WTC11 (cell line): ENCODE measurements around the gene MARCHF10. TPM values are rescaled to one million over a fixed set of nuclear protein-coding genes. Genes with fewer than 3 reads are reported as not detected.

ENCODE experiments used
- ATAC-seq: fragments of 200-7000 bp; cut with Tn5 transposase; 2 replicates; pipeline ENCODE4 v1.10.0; 2021; ENCODE audit warnings: mild to moderate bottlenecking, moderate library complexity
- CTCF ChIA-PET: fragments of 300-600 bp; sonication (Branson Sonifier 250); formaldehyde crosslinking; loops from one replicate; lab custom pipeline; 2021; ENCODE audit warnings: antibody characterized with exemption; lab: Charles Lee
- POLR2A ChIA-PET: fragments of 350-600 bp; sonication (Branson Sonifier 250); formaldehyde crosslinking; loops from one replicate; lab custom pipeline; 2021; ENCODE audit warnings: antibody characterized with exemption; lab: Charles Lee
- DNase-seq: peaks from one replicate; pipeline ENCODE4 v3.0.0; 2021; ENCODE audit warnings: low spot score
- H3K27ac Mint-ChIP-seq: 2 replicates; pipeline ENCODE4 v1.8.0; 2021; ENCODE audit warnings: mixed read lengths
- H3K27me3 Mint-ChIP-seq: 2 replicates; pipeline ENCODE4 v1.8.0; 2021; ENCODE audit warnings: low read depth, mild to moderate bottlenecking, moderate library complexity, mixed read lengths
- H3K36me3 Mint-ChIP-seq: 2 replicates; pipeline ENCODE4 v1.8.0; 2021; ENCODE audit warnings: mixed read lengths
- H3K4me1 Mint-ChIP-seq: 2 replicates; pipeline ENCODE4 v1.8.0; 2022; ENCODE audit warnings: mixed read lengths
- H3K4me3 Mint-ChIP-seq: 2 replicates; pipeline ENCODE4 v1.8.0; 2021; ENCODE audit warnings: mild to moderate bottlenecking, moderate library complexity, mixed read lengths
- H3K9me3 Mint-ChIP-seq: 2 replicates; pipeline ENCODE4 v1.8.0; 2021; ENCODE audit warnings: mixed read lengths
- ATF1 ChIP-seq: sonication (generic); formaldehyde crosslinking; IDR thresholded peaks from 2 replicates; pipeline ENCODE4 v1.8.1; 2023; ENCODE audit warnings: mild to moderate bottlenecking, moderate library complexity, missing genetic modification reagents
- NR3C1 ChIP-seq: sonication (generic); formaldehyde crosslinking; conservative IDR thresholded peaks from 2 replicates; pipeline ENCODE4 v1.8.1; 2023; ENCODE audit warnings: low read depth, mild to moderate bottlenecking, missing genetic modification reagents
- TEAD4 ChIP-seq: sonication (generic); formaldehyde crosslinking; IDR thresholded peaks from 2 replicates; pipeline ENCODE4 v1.8.0; 2022; ENCODE audit warnings: mild to moderate bottlenecking, missing genetic modification reagents
- ZNF121 ChIP-seq: sonication (generic); formaldehyde crosslinking; IDR thresholded peaks from 2 replicates; pipeline ENCODE4 v1.8.0; 2023; ENCODE audit warnings: missing genetic modification reagents
- ZNF232 ChIP-seq: sonication (generic); formaldehyde crosslinking; IDR thresholded peaks from 2 replicates; pipeline ENCODE4 v1.8.0; 2022; ENCODE audit warnings: mild to moderate bottlenecking, missing genetic modification reagents
- ZNF317 ChIP-seq: sonication (generic); formaldehyde crosslinking; IDR thresholded peaks from 2 replicates; pipeline ENCODE4 v1.8.1; 2023; ENCODE audit warnings: low read depth, mild to moderate bottlenecking, moderate library complexity, missing genetic modification reagents, borderline replicate concordance
- ZNF396 ChIP-seq: fragments of 250-450 bp; sonication (Bioruptor Pico); IDR thresholded peaks from 2 replicates; pipeline ENCODE4 v1.8.0; 2021; ENCODE audit warnings: mild to moderate bottlenecking, moderate library complexity, borderline replicate concordance
- total RNA-seq: library from RNA; stranded (reverse); gene quantifications from 3 replicates; pipeline ENCODE4 v1.2.3, GENCODE V29; 2021
- TF ChIP-seq, protein P1 (sequence below): fragments of 250-450 bp; sonication (Bioruptor Pico); IDR thresholded peaks from 2 replicates; pipeline ENCODE4 v1.9.0; 2021; ENCODE audit warnings: moderate library complexity, mild to moderate bottlenecking, inconsistent platforms, borderline replicate concordance
- TF ChIP-seq, protein P2 (sequence below): sonication (generic); formaldehyde crosslinking; IDR thresholded peaks from 2 replicates; pipeline ENCODE4 v1.8.1; 2023; ENCODE audit warnings: mild to moderate bottlenecking, missing genetic modification reagents, borderline replicate concordance
- TF ChIP-seq, protein P3 (sequence below): sonication (generic); formaldehyde crosslinking; IDR thresholded peaks from 2 replicates; pipeline ENCODE4 v1.8.0; 2022; ENCODE audit warnings: mild to moderate bottlenecking, missing genetic modification reagents
- TF ChIP-seq, protein P4 (sequence below): sonication (generic); formaldehyde crosslinking; IDR thresholded peaks from 2 replicates; pipeline ENCODE4 v1.8.1; 2023; ENCODE audit warnings: mild to moderate bottlenecking, missing genetic modification reagents, moderate library complexity
- TF ChIP-seq, protein P5 (sequence below): sonication (generic); formaldehyde crosslinking; IDR thresholded peaks from 2 replicates; pipeline ENCODE4 v1.8.0; 2023; ENCODE audit warnings: mild to moderate bottlenecking, missing genetic modification reagents
- TF ChIP-seq, protein P6 (sequence below): fragments of 250-450 bp; sonication (Bioruptor Pico); IDR thresholded peaks from 2 replicates; pipeline ENCODE4 v1.8.0; 2021; ENCODE audit warnings: mild to moderate bottlenecking
- TF ChIP-seq, protein P7 (sequence below): fragments of 250-450 bp; sonication (Bioruptor Pico); IDR thresholded peaks from 2 replicates; pipeline ENCODE4 v1.9.0; 2021; ENCODE audit warnings: mild to moderate bottlenecking
- TF ChIP-seq, protein P8 (sequence below): sonication (generic); formaldehyde crosslinking; IDR thresholded peaks from 2 replicates; pipeline ENCODE4 v1.8.0; 2022; ENCODE audit warnings: missing genetic modification reagents

Gene MARCHF10
- total RNA-seq, 1 experiment from 2014 or later: 1.0 TPM

DNA sequence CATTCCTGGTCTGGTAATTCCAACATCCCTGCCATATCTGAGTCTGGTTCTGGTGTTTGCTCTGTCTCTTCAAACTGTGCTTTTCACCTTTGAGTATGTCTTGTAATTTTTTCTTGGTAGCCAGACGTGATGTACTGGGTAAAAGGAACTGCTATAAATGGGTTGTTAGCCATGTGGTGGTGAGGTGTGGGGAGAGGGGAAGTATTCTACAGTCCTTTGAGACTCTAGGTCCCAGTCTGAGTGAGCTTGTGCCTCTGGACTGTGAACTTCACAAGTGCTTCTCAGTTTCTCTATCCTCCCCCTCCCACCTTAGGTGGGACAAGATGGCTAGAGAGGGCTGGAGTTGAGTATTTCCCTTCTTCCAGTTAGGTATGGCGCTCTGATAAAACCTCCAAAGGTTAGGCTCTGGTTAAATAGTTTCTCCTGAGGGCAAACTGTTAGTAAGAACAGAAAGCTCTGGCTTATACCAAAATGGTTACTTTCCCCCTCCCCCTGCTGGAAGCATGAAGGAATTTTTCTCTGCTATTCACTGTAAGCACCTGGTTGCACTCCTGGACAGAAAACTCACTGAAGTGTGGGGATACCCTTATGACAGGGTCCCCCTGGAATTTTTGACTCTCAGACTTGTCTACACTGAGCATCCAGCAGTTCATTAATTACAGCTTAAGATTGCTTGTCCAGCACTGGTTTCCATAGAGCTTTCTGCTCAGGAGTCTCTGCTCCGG, 87.8 kb downstream of the MARCHF10 start:
- no peak overlapping the region for H3K27ac Mint-ChIP-seq
- ChIA-PET CTCF (interaction anchor here (0.7 to 2.1 kb wide), 10 partner anchors 9 to 129 kb away, joined by 3 to 6 read pairs (median 4); no protein-coding TSS in a partner anchor), POLR2A (no interaction called here)
- H3K9me3 Mint-ChIP-seq: no peaks in the 10 kb centered on the region
- H3K27me3 Mint-ChIP-seq: no peaks in the 10 kb centered on the region
- ATAC-seq (peak; percentile 75), DNase-seq (no peak)
- H3K4me1 Mint-ChIP-seq: peaks cover 35% of the 10 kb centered on the region
- no peak overlapping the region for H3K4me3 Mint-ChIP-seq
- H3K36me3 Mint-ChIP-seq: no peaks in the 10 kb centered on the region
- TF ChIP-seq ZNF232 (no peak), ZNF317 (CRISPR knock-in tag) (no peak), ZNF121 (CRISPR knock-in tag) (no peak), TEAD4 (CRISPR knock-in tag) (no peak), ZNF396 (CRISPR knock-in tag) (no peak)
- TF ChIP-seq, protein P1, sequence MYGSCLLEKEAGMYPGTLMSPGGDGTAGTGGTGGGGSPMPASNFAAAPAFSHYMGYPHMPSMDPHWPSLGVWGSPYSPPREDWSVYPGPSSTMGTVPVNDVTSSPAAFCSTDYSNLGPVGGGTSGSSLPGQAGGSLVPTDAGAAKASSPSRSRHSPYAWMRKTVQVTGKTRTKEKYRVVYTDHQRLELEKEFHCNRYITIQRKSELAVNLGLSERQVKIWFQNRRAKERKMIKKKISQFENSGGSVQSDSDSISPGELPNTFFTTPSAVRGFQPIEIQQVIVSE (CRISPR knock-in tag): no peak
- TF ChIP-seq, protein P2, sequence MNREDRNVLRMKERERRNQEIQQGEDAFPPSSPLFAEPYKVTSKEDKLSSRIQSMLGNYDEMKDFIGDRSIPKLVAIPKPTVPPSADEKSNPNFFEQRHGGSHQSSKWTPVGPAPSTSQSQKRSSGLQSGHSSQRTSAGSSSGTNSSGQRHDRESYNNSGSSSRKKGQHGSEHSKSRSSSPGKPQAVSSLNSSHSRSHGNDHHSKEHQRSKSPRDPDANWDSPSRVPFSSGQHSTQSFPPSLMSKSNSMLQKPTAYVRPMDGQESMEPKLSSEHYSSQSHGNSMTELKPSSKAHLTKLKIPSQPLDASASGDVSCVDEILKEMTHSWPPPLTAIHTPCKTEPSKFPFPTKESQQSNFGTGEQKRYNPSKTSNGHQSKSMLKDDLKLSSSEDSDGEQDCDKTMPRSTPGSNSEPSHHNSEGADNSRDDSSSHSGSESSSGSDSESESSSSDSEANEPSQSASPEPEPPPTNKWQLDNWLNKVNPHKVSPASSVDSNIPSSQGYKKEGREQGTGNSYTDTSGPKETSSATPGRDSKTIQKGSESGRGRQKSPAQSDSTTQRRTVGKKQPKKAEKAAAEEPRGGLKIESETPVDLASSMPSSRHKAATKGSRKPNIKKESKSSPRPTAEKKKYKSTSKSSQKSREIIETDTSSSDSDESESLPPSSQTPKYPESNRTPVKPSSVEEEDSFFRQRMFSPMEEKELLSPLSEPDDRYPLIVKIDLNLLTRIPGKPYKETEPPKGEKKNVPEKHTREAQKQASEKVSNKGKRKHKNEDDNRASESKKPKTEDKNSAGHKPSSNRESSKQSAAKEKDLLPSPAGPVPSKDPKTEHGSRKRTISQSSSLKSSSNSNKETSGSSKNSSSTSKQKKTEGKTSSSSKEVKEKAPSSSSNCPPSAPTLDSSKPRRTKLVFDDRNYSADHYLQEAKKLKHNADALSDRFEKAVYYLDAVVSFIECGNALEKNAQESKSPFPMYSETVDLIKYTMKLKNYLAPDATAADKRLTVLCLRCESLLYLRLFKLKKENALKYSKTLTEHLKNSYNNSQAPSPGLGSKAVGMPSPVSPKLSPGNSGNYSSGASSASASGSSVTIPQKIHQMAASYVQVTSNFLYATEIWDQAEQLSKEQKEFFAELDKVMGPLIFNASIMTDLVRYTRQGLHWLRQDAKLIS: no peak
- TF ChIP-seq, protein P3, sequence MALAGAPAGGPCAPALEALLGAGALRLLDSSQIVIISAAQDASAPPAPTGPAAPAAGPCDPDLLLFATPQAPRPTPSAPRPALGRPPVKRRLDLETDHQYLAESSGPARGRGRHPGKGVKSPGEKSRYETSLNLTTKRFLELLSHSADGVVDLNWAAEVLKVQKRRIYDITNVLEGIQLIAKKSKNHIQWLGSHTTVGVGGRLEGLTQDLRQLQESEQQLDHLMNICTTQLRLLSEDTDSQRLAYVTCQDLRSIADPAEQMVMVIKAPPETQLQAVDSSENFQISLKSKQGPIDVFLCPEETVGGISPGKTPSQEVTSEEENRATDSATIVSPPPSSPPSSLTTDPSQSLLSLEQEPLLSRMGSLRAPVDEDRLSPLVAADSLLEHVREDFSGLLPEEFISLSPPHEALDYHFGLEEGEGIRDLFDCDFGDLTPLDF (CRISPR knock-in tag): no peak
- TF ChIP-seq, protein P4, sequence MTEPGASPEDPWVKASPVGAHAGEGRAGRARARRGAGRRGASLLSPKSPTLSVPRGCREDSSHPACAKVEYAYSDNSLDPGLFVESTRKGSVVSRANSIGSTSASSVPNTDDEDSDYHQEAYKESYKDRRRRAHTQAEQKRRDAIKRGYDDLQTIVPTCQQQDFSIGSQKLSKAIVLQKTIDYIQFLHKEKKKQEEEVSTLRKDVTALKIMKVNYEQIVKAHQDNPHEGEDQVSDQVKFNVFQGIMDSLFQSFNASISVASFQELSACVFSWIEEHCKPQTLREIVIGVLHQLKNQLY (CRISPR knock-in tag): no peak
- TF ChIP-seq, protein P5, sequence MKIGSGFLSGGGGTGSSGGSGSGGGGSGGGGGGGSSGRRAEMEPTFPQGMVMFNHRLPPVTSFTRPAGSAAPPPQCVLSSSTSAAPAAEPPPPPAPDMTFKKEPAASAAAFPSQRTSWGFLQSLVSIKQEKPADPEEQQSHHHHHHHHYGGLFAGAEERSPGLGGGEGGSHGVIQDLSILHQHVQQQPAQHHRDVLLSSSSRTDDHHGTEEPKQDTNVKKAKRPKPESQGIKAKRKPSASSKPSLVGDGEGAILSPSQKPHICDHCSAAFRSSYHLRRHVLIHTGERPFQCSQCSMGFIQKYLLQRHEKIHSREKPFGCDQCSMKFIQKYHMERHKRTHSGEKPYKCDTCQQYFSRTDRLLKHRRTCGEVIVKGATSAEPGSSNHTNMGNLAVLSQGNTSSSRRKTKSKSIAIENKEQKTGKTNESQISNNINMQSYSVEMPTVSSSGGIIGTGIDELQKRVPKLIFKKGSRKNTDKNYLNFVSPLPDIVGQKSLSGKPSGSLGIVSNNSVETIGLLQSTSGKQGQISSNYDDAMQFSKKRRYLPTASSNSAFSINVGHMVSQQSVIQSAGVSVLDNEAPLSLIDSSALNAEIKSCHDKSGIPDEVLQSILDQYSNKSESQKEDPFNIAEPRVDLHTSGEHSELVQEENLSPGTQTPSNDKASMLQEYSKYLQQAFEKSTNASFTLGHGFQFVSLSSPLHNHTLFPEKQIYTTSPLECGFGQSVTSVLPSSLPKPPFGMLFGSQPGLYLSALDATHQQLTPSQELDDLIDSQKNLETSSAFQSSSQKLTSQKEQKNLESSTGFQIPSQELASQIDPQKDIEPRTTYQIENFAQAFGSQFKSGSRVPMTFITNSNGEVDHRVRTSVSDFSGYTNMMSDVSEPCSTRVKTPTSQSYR: no peak
- TF ChIP-seq, protein P6, sequence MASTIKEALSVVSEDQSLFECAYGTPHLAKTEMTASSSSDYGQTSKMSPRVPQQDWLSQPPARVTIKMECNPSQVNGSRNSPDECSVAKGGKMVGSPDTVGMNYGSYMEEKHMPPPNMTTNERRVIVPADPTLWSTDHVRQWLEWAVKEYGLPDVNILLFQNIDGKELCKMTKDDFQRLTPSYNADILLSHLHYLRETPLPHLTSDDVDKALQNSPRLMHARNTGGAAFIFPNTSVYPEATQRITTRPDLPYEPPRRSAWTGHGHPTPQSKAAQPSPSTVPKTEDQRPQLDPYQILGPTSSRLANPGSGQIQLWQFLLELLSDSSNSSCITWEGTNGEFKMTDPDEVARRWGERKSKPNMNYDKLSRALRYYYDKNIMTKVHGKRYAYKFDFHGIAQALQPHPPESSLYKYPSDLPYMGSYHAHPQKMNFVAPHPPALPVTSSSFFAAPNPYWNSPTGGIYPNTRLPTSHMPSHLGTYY (CRISPR knock-in tag): no peak

DNA sequence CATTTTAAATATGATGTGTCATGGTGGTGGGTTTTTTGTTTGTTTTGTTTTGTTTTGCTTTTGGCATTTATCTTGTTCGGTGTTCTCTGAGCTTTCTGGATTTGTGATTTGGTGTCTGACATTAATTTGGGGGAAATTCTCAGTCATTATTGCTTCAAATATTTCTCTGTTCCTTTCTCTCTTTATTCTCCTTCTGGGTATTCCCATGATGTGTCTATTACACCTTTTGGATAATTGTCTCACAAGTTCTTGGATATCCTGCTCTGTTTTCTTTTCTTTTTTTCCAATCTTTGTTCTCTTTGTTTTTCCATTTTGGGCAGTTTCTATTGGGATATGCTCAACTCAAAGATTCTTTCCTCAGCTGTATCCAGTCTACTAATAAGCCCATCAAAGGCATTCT, 88.5 kb downstream of the MARCHF10 start:
- POLR2A ChIA-PET: no interaction called here
- Mint-ChIP-seq H3K9me3 (no peaks in the 10 kb centered on the region), H3K4me1 (peaks cover 30% of the 10 kb centered on the region), H3K27me3 (no peaks in the 10 kb centered on the region), H3K27ac (no peak overlapping the region), H3K4me3 (no peak overlapping the region), H3K36me3 (no peaks in the 10 kb centered on the region)
- no peak for ATAC-seq
- TF ChIP-seq ATF1 (no peak), NR3C1 (CRISPR knock-in tag) (no peak)
- TF ChIP-seq, protein P7, sequence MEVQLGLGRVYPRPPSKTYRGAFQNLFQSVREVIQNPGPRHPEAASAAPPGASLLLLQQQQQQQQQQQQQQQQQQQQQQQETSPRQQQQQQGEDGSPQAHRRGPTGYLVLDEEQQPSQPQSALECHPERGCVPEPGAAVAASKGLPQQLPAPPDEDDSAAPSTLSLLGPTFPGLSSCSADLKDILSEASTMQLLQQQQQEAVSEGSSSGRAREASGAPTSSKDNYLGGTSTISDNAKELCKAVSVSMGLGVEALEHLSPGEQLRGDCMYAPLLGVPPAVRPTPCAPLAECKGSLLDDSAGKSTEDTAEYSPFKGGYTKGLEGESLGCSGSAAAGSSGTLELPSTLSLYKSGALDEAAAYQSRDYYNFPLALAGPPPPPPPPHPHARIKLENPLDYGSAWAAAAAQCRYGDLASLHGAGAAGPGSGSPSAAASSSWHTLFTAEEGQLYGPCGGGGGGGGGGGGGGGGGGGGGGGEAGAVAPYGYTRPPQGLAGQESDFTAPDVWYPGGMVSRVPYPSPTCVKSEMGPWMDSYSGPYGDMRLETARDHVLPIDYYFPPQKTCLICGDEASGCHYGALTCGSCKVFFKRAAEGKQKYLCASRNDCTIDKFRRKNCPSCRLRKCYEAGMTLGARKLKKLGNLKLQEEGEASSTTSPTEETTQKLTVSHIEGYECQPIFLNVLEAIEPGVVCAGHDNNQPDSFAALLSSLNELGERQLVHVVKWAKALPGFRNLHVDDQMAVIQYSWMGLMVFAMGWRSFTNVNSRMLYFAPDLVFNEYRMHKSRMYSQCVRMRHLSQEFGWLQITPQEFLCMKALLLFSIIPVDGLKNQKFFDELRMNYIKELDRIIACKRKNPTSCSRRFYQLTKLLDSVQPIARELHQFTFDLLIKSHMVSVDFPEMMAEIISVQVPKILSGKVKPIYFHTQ (CRISPR knock-in tag): no peak
- TF ChIP-seq, protein P8, sequence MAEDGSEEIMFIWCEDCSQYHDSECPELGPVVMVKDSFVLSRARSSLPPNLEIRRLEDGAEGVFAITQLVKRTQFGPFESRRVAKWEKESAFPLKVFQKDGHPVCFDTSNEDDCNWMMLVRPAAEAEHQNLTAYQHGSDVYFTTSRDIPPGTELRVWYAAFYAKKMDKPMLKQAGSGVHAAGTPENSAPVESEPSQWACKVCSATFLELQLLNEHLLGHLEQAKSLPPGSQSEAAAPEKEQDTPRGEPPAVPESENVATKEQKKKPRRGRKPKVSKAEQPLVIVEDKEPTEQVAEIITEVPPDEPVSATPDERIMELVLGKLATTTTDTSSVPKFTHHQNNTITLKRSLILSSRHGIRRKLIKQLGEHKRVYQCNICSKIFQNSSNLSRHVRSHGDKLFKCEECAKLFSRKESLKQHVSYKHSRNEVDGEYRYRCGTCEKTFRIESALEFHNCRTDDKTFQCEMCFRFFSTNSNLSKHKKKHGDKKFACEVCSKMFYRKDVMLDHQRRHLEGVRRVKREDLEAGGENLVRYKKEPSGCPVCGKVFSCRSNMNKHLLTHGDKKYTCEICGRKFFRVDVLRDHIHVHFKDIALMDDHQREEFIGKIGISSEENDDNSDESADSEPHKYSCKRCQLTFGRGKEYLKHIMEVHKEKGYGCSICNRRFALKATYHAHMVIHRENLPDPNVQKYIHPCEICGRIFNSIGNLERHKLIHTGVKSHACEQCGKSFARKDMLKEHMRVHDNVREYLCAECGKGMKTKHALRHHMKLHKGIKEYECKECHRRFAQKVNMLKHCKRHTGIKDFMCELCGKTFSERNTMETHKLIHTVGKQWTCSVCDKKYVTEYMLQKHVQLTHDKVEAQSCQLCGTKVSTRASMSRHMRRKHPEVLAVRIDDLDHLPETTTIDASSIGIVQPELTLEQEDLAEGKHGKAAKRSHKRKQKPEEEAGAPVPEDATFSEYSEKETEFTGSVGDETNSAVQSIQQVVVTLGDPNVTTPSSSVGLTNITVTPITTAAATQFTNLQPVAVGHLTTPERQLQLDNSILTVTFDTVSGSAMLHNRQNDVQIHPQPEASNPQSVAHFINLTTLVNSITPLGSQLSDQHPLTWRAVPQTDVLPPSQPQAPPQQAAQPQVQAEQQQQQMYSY (CRISPR knock-in tag): no peak
- DNase-seq: no peak
- CTCF ChIA-PET: interaction anchor here (0.9 to 2.1 kb wide), 5 partner anchors 13 to 82 kb away, joined by 3 to 6 read pairs (median 4); no protein-coding TSS in a partner anchor
